ENCODE data around the gene GRB10. TPM values are rescaled to one million over a fixed set of nuclear protein-coding genes. Genes with fewer than 3 reads are reported as not detected.

The GRB10 gene
- total and polyA plus RNA-seq, 2 of the 8 experiments (the other 6 are each of a cell fraction or from before 2014, with no cell fraction given), result 35.7 to 97.0 TPM

DNA sequence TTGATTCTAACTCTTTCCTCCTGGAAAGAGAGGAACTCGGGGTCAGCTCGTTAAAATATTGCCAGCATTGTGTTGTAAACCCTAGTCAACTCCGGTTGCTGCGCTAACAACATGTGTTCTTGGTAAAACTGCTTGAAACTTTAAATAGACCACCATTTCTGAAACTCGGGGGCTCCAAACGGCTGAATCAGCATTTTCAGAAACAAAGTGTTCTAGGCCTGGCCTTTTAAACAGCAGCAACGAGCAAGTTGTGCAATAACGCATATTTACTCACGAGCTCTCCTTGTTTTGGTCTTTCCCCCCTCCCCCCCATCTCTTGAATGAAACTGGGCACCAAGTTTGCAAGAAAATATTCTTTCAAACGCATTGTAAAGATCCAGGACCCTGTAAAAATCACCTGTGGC lies 9.2 kb upstream of the GRB10 start:
- no peak overlapping the region for H2BK5ac ChIP-seq (ENCODE audit: low read depth, low read length)
- peaks cover 3 to 6% of the 10 kb centered on the region in 2 experiments for H4K20me1 ChIP-seq (replicated peaks in 1 of 2; ENCODE audit: control insufficient read depth in 1 of 2, insufficient read depth in 2 of 2, low read length in 2 of 2)
- no peak overlapping the region for H4K5ac ChIP-seq (ENCODE audit: insufficient read length, low read depth, low read length)
- H3K14ac ChIP-seq (ENCODE audit: insufficient read length), result no peak overlapping the region
- H3K18ac ChIP-seq (ENCODE audit: extremely low read depth, low read length), result peak overlapping the region; percentile 55
- H4K91ac ChIP-seq (replicated peaks; ENCODE audit: insufficient read length, low read length), result no peak overlapping the region
- H3K27me3 ChIP-seq (replicated peaks in 1 of 4; ENCODE audit: control insufficient read depth in 3 of 4, extremely low read depth in 1 of 4, insufficient read depth in 3 of 4, low read length in 3 of 4), result peaks cover 3 to 20% (median 19%) of the 10 kb centered on the region in 4 experiments
- WGBS, 2 experiments (ENCODE audit: extremely low coverage in 1 of 2, insufficient coverage in 1 of 2, insufficient read length in 1 of 2, insufficient replicate concordance in 2 of 2, low coverage in 1 of 2, low lambda C conversion rate in 2 of 2, missing lambda C conversion rate in 1 of 2), result 11% methylated on average over 10 of the region's 10 CpGs; no CpG with 5 or more reads in 1 of the 2 experiments
- no peak for DNase-seq (ENCODE audit: low read depth in 1 of 2, low spot score in 2 of 2)
- peak overlapping the region; percentile 63 to 94 (median 70) for H3K4me3 ChIP-seq (ENCODE audit: extremely low read depth in 1 of 4, insufficient read depth in 2 of 4, low read depth in 3 of 4, low read length in 4 of 4)
- H2BK12ac ChIP-seq (ENCODE audit: low read depth, low read length), result peak overlapping the region; percentile 85; the same call in 1 of the 2 replicates
- peak overlapping the region; percentile 91 for H3K4me2 ChIP-seq (ENCODE audit: insufficient read depth in 1 of 2, low read depth in 2 of 2, low read length in 2 of 2)
- TF ChIP-seq GTF2F1 (IDR thresholded peaks at IDR 0.05; ENCODE audit: borderline replicate concordance, low read depth, low read length), result no peak
- TF ChIP-seq MAFK (IDR thresholded peaks at IDR 0.05; ENCODE audit: low read depth, low read length), result peak; percentile 95
- peak; percentile 86 for TF ChIP-seq CEBPB (IDR thresholded peaks at IDR 0.05; ENCODE audit: low read depth, low read length)
- H2BK20ac ChIP-seq (ENCODE audit: low read length), result no peak overlapping the region
- H3K4ac ChIP-seq (replicated peaks; ENCODE audit: insufficient read length, low read depth, low read length), result no peak overlapping the region
- peaks cover 22 to 56% of the 10 kb centered on the region in 2 experiments for H3K79me2 ChIP-seq (ENCODE audit: control insufficient read depth in 1 of 2, insufficient read depth in 2 of 2, low read length in 2 of 2)
- no peak overlapping the region for H3K56ac ChIP-seq (replicated peaks; ENCODE audit: insufficient read length, low read depth, low read length)
- H3K9ac ChIP-seq (replicated peaks in 1 of 4; ENCODE audit: extremely low read depth in 1 of 4, low read depth in 3 of 4, low read length in 3 of 4), result peak overlapping the region; percentile 52 to 85 (median 60)
- no peak overlapping the region for H3K23ac ChIP-seq (ENCODE audit: insufficient read length)
- H2AK5ac ChIP-seq (ENCODE audit: low read depth, low read length), result no peak overlapping the region
- H3K79me1 ChIP-seq (ENCODE audit: low read depth, low read length), result peaks cover 17% of the 10 kb centered on the region
- ChIA-PET POLR2A (ENCODE audit: partially characterized antibody) (interaction anchor here (0.9 to 2.9 kb wide), 12 partner anchors 9 to 535 kb away, joined by 3 to 20 read pairs (median 3); partner anchors contain the start of gene GRB10), CTCF (ENCODE audit: partially characterized antibody) (no interaction called here)
- peaks cover 4 to 18% (median 12%) of the 10 kb centered on the region in 4 experiments; a peak in 6 of 7 replicates for H3K4me1 ChIP-seq (replicated peaks in 1 of 4; ENCODE audit: control insufficient read depth in 3 of 4, insufficient read depth in 4 of 4, low read length in 3 of 4)
- 0 out of 2 replicates have a peak overlapping the region, but pooled peaks have one; percentile 1 for H2BK15ac ChIP-seq (ENCODE audit: low read length)
- 0 out of 8 replicates have a peak, but pooled peaks cover 0 to 3% (median 0%) of the 10 kb centered on the region in 4 experiments for H3K36me3 ChIP-seq (ENCODE audit: control insufficient read depth in 2 of 4, insufficient read depth in 4 of 4, low read length in 3 of 4)
- H3K23me2 ChIP-seq (ENCODE audit: low read depth, low read length), result peaks cover 6% of the 10 kb centered on the region
- no peak overlapping the region for H2BK120ac ChIP-seq (replicated peaks; ENCODE audit: low read depth, low read length)
- no peak overlapping the region for H3K27ac ChIP-seq (ENCODE audit: low read depth, low read length)
- peaks cover 6 to 9% of the 10 kb centered on the region in 2 experiments for H3K9me3 ChIP-seq (ENCODE audit: insufficient read depth in 2 of 2, low read depth in 1 of 2, low read length in 1 of 2)
- no peak overlapping the region for H4K8ac ChIP-seq (ENCODE audit: extremely low read depth, insufficient read depth, low read length)
- FAIRE-seq, result no peak
- H2AFZ ChIP-seq (ENCODE audit: low read length), result peak overlapping the region; percentile 57; the same call in 1 of the 2 replicates

Data from H1 (cell line).